ENCODE results near the gene EFCAB14.
"Not testable (repeated sequence)": the region's sequence is repeated elsewhere in the genome, so short reads cannot be mapped to it uniquely, and the experiment has no call there.

EFCAB14 gene

GRCh38 chr1:46682064-46682463 is 36.9 kb downstream of the EFCAB14 start:
- no peak for DNase-seq

- DNase-seq = no peak
Observed at GRCh38 chr1:46681333-46682034, 37.4 kb downstream of the EFCAB14 start.

GRCh38 chr1:46679789-46680573 is 38.9 kb downstream of the EFCAB14 start:
- DNase-seq = no peak

DNA sequence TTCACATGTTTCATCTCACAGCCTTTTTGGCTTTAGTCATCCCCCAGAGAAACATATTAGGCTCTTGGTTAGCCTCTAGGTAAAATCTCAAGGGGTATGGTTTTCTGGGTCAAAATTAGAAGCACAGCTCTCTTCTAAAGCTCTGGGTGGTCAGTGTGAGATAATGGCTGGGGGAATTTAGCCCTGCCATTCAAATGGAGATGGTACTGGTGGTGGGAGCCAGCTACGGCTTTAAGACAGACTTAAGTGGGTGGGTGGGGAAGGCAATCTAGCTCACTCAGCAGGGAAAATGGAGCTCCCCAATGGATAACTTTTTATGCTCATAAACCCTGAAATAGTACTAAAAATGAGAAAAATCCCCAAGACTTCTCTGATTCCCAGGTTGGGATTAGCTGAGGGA is 41.6 kb downstream of the EFCAB14 start:
- DNase-seq = no peak

DNA sequence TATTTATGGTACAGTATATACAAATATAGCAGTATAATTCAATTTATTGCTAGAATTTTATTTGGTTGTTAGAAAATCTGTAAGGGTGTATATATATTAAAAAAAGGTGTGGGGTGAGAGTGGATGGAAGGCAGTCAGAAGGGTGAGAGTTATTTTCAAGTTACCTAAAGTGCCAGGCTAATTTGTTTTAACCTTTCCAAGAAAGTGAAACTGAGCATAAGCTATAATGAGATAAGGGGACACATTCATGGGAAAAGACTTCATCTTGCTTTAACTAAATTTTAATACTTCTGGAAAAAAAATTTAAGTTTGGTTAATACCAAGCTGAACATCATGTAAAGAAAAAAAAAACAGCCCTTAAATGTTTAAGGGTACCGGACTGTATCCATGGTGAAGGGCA is 42.4 kb downstream of the EFCAB14 start:
- no peak for DNase-seq

- DNase-seq = no peak
Observed at GRCh38 chr1:46675549-46676314, 43.2 kb downstream of the EFCAB14 start.

DNA sequence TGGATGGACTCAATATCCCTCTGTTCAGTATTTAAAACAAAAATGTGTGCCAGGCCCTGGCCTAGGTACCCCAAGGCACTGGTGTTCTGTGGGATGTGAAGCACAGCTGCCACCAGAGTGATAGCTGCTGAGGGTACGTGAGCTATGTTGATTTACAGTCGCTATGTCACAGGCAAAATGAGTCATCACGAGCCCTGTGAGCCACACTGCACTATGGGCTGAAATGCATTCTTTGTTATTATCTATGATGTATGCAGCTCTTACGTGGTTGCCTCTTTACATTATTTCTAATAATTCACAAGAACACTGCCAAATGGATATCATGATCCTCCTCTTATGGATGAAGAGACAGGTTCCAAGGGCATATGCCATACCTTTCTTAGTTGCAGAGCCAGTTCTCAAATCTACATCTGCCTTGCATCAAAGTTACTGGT is 45.1 kb downstream of the EFCAB14 start:
- no peak for DNase-seq

DNA sequence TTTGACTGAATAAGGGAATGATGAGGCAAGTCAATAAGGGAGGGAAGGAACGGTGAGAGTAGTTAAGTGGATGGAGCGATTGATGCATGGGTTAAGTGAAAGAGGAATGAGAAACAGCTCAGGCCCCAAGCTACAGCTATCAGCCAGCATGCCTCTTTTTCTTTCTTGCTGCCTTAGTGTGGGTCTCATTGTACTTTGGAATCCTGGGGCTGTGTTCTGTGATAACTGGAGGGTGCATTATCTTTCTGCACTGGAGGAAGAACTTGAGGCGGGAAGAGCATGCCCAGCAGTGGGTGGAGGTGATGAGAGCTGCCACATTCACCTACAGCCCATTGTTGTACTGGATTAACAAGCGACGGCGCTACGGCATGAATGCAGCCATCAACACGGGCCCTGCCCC is 46.2 kb downstream of the EFCAB14 start:
- DNase-seq = no peak

GRCh38 chr1:46671554-46671953 is 47.4 kb downstream of the EFCAB14 start, which contains the start of gene TEX38:
TSS of gene TEX38 (plus strand) at chr1:46671854. CDS start at chr1:46671935, 81 bp downstream.
- no peak for DNase-seq

GRCh38 chr1:46670134-46670533 is 48.8 kb downstream of the EFCAB14 start:
- DNase-seq = no peak

- peak; percentile 32 for DNase-seq
Observed at GRCh38 chr1:46667782-46668760, 50.8 kb downstream of the EFCAB14 start, which contains the start of gene ATPAF1. TSS of gene ATPAF1 (minus strand) at chr1:46668364. CDS start at chr1:46668322, 42 bp downstream.

DNA sequence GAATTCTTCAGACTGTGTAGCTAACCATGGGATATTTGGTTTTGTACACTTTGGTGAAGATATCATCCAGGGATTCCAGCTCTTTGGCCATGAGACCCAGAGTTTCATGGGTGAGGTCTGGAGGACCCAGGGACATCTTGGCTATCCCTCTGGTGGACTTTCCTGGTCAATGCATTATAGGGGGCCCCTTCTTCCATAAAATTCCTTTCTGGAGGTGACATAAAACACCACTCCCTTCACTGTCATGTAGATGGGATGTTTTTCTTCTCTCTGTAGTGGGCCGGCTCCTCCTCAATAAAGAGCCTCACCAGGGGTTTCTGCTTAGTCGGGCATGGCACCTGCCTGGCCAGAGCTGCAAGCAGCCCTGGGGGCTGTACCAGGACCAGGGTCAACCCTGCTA is 52.9 kb downstream of the EFCAB14 start:
- no peak for DNase-seq

DNA sequence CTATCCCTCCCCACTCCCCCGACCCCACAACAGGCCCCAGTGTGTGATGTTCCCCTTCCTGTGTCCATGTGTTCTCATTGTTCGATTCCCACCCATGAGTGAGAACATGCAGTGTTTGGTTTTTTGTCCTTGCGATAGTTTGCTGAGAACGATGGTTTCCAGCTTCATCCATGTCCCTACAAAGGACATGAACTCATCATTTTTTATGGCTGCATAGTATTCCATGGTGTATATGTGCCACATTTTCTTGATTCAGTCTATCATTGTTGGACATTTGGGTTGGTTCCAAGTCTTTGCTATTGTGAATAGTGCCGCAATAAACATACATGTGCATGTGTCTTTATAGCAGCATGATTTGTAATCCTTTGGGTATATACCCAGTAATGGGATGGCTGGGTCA is 56.0 kb downstream of the EFCAB14 start:
- DNase-seq = not testable (repeated sequence)

GRCh38 chr1:46660116-46660515 is 58.8 kb downstream of the EFCAB14 start:
- DNase-seq = not testable (repeated sequence)

GRCh38 chr1:46659307-46659870 is 59.5 kb downstream of the EFCAB14 start:
- no peak for DNase-seq

GRCh38 chr1:46657775-46658174 is 61.1 kb downstream of the EFCAB14 start:
- DNase-seq = no peak

DNA sequence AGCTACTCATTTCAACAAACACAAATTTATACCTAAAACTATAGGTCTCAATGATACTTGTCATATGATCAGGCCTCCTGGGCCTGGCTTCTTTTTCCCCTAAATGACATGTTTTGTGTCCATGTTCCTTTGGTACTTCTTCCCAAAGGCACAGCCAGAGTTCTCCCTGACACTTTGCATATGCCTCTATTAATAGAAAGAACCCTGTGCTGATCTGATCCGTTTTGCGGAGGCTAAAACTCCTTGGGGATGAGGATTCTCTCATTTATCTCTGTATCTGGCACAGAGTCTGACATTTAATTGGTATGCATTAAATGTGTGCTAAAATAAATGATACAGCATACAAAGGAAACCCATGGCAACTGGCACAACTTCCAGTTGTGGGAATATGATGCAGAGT is 62.3 kb downstream of the EFCAB14 start:
- no peak for DNase-seq

DNA sequence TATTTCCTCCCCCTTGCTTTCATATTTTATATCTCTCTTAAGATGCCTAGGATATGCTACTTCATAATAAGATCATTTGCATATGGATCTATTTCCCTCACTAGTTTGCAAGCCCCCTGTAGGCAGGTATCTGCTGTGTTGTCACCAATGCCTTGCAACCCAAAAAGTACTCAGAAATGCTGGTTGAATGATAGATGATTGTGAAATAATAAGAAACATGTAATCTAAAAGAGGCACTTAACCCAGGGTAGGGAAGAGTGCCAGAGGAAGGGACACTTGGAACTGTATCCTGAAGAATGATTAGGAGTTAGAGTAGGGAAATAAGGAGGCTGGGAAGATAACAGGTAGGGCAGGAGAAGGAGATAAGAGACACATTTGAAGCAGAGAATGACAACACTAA is 63.1 kb downstream of the EFCAB14 start:
- DNase-seq = no peak

- not testable (repeated sequence) for DNase-seq
Observed at GRCh38 chr1:46654698-46655097, 64.2 kb downstream of the EFCAB14 start.

- no peak for DNase-seq
Observed at GRCh38 chr1:46654012-46654411, 64.9 kb downstream of the EFCAB14 start.

- no peak for DNase-seq
Observed at GRCh38 chr1:46653405-46653958, 65.4 kb downstream of the EFCAB14 start.
